Lung microvascular endothelial cell (primary cell): ENCODE data around the gene MTMR12. TPM values are rescaled to one million over a fixed set of nuclear protein-coding genes. Genes with fewer than 3 reads are reported as not detected.
"Not testable (repeated sequence)": the region's sequence is repeated elsewhere in the genome, so short reads cannot be mapped to it uniquely, and the experiment has no call there.

Source experiments
- DNase-seq, 2 donors: peaks; one replicate each; pipeline versions ENCODE4 v3.0.0 to v3.0.0-alpha.2; 2010; ENCODE audit warnings: low read depth in 2 of 2
- total RNA-seq: library from RNA; depleted of rRNA; stranded (reverse); fragments of >200 nt; gene quantifications from 2 replicates; pipeline ENCODE4 v1.2.1, GENCODE V29; 2014

MTMR12 gene
- total RNA-seq, 1 donor from 2014 or later, result 26.8 TPM

DNA sequence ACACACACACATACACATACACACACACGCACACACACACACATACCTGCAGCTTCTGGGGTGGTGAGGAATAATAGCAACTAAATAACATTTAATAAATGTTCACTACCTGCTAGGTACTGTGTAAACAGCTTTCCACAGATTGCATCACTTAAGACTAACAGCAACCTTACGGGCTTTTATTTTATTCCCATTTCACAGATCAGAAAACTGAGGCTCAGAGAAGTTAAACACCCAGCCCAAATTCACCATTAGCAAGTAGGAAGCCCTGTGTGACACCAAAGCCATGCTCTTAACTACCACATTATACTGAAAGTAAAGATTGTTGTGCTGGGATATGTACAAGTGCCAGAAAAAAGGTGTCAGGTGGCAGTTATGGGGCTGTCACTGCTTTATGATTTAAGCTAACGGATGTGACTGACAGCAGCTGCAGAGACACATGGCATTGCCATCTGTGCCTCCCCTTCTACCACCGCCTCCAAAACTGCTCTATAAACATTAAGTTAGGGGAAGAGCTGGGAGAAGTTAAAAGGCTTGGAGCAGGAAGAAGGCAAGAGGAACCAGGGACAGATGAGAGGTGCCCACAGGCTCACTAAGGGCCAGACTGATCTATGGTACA is 13.6 kb downstream of the MTMR12 start:
- DNase-seq, result no peak

DNA sequence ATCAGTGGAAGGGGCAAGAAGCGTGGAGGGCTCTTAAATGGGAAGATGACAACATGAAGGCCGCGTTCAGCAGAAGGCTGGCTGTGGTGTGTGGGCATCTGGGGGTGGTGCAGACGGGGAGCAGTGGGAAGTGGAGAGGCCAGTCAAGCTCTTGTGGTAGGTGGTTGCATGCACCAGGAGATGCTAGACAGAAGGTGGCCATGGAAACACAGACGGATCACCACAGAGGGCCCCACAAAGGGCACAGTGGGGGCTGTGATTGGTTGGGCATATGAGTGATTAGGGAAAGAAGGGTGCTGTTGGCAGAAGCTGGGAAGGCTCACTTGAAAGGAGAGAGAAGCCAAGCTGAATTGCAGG is 14.7 kb downstream of the MTMR12 start:
- DNase-seq, result no peak

DNA sequence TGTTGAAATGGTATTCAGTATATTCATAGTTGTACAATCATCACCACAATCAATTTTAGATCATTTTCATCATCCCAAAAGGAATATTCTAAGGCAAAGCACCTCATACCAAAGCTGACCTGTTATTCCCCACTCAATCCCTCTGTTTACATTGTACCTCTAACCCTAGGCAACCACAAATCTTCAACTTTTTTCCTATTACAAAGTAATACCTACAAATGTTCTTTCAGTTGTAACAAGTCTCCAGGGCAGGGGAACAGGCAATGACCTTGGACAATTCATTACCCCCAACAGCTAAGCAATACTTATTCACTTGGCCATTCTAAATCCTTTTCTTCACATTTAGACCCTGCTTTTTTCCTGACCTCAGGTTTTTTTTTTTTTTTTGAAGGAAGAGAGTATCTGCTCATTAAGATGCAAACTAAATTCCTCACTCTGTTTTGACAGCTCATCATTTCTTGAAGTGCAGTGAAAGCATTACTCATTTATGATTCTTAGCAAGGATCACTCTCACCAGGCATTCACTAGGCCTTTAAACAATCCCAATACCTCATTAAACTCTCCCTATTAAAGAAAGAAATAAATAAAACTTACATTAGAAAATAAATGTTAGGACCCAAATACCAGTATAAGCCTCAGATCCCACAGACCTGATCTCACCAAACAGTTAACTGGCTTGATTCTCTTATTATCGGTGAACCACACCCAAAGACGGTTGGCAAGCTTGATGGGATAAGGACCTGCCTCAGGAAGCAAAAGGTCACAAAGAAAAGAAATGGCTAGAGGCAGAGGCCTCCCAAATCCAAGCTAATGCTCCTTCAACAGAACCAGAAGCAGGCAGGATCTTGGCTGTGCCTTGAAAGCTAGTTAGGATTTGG is 15.3 kb downstream of the MTMR12 start:
- DNase-seq, result peak in 1 of 2 donors; percentile 37

DNA sequence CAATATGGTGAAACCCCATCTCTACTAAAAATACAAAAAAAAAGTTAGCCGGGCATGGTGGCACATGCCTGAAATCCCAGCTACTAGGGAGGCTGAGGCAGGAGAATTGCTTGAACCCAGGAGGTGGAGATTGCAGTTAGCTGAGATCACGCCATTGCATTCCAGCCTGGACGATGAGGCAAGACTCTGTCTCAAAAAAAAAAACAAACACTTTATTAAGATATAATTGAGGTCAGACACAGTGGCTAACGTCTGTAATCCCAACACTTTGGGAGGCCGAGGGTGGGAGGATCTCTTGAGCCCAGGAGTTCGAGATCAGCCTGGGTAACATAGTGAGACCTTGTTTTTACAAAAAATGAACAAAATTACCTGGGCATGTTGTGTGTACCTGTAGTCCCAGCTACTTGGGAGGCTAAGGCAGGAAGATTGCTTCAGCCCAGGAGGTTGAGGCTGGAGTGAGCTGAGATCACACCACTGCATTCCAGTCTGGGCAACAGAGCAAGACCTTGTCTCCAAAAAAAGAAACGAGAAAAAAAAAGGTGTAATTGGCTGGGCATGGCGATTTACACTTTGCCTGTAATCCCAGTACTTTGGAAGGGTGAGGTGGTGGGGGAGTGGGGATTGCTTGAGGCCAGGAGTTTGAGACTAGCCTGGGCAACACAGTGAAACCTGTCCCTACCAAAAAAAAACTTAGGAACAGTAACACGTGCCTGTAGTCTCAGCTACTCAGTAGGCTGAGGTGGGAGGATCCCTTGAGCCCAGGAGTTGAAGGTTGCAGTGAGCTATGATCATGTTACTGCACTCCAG is 16.6 kb downstream of the MTMR12 start:
- not testable (repeated sequence) for DNase-seq

- no peak for DNase-seq
Measured at GRCh38 chr5:32291591-32291990, 21.1 kb downstream of the MTMR12 start.

GRCh38 chr5:32290922-32291321 is 21.8 kb downstream of the MTMR12 start:
- DNase-seq, result no peak

GRCh38 chr5:32290501-32290900 is 22.2 kb downstream of the MTMR12 start:
- not testable (repeated sequence) for DNase-seq

- DNase-seq, result not testable (repeated sequence)
Measured at GRCh38 chr5:32289986-32290385, 22.8 kb downstream of the MTMR12 start.

GRCh38 chr5:32288135-32288534 is 24.6 kb downstream of the MTMR12 start:
- DNase-seq, result not testable (repeated sequence)

- DNase-seq, result not testable (repeated sequence)
Measured at GRCh38 chr5:32287525-32287924, 25.2 kb downstream of the MTMR12 start.

GRCh38 chr5:32285510-32286138 is 27.1 kb downstream of the MTMR12 start:
- DNase-seq, result no peak

DNA sequence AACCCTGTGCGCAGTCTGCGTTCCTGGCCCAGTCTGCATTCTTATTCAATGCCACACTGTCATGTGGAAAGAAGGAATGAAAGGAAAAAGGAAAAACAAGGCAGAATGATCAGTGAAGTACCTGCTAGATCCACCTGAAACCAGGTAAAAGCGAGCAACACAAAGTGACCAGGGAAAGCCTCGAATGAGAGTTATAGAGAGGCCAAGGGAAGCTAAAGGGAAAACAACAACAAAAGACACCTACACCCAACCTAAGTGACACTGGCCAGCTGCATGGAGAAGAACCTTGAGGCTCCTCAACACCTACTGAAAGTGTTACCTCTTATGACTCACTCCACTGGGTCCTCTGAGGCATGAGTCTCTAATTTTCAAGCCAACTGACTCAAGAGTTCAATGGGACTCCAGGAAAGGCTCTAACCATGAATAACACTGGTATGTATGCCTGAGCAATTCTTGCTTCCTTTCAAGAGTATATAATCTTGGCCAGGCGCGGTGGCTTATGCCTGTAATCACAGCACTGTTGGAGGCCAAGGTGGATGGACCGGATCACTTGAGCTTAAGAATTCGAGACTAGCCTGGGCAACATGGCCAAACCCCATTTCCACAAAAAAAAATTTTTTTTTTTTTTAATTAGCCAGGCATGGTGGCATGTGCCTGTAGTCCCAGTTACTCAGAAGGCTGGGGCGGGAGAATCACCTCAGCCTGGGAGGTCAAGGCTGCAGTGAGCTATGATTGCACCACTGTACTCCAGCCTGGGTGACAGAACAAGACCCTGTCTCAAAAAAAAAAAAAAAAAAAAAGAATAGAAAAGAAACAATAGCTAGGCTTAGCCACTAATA is 29.0 kb downstream of the MTMR12 start:
- peak in 1 of 2 donors; percentile 86 for DNase-seq

GRCh38 chr5:32283061-32283460 is 29.7 kb downstream of the MTMR12 start:
- no peak for DNase-seq

DNA sequence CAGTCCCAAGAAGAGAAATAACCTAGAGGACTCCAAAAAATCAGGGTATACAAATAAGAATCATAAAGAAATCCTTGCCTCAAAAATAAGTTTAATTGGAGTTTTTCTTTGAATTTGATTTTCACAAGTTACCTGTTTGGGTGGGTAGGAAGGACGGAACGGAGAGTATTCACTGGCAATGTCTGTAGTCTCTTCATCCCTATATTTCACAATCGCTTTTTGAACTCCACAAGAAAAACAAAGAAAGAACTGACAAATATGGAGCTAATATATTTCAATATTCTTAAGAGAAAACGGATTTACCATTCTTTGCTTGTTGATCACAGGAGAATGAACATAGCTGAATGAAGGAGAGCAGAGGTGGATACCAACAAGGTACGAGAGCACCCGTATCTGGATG is 30.1 kb downstream of the MTMR12 start:
- DNase-seq, result no peak

DNA sequence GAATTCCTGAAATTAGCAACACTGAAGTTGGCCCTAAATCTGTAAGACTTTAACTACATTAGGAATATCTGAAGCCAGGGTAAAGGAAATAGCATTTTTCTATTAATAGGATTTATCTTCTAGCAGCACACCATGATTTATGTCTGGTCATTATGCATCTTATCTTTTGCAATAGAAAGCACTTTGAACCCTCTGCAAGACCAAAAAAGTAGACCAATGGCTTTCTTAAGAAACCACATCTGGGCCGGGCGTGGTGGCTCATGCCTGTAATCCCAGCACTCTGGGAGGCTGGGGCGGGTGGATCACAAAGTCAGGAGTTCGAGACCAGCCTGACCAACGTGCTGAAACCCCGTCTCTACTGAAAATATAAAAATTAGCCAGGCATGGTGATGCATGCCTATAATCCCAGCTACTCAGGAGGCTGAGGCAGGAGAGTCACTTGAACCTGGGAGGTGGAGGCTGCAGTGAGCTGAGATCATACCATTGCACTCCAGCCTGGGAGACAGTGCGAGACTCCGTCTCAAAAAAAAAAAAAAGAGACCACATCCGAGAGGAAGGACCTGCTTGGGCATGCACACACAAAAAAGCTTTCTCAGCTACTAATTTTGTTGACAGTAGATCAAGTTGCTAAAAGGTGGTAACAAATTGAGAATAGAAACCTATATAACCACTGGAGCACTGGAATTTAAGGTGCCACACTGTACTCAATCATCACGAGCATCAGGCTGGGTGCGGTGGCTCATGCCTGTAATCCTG is 31.2 kb downstream of the MTMR12 start:
- not testable (repeated sequence) for DNase-seq

DNA sequence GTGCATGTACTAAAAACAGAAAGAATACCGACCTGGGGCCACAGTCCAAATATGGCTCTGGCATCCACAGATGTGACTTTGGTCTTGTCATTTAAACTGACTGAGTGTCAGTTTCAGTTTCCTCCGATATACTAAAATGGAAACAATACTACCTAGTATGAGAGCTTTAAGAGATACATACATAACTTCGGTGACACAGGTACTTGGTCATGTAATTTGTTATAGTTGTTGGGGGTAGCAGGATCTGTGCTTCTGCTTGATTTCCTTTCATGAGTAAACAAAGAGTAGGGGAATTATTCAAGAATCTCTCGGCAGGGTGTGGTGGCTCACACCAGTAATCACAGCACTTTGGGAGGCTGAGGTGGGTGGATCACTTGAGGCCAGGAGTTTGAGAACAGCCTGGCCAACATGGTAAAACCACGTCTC is 32.1 kb downstream of the MTMR12 start:
- no peak for DNase-seq

DNA sequence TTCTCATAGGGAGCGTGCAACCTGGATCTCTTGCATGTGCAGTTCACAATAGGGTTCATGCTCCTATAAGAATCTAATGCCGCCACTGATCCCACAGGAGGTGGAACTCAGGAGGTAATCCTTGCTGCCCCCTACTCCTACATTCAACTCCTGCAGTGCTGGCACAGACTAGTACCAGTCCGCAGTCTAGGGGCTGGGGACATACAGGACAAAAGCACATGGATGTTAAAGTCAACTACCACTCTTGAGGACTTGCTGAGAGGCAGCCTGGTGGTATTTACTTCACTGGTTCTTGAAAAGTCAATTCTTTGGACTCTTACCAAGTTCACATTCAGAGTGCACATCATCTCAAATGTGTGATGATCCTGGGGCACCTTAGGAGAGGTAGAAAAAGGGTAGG is 33.0 kb downstream of the MTMR12 start:
- no peak for DNase-seq

- no peak for DNase-seq
Measured at GRCh38 chr5:32279223-32279622, 33.5 kb downstream of the MTMR12 start.

GRCh38 chr5:32278406-32278805 is 34.3 kb downstream of the MTMR12 start:
- peak in 1 of 2 donors; percentile 51 for DNase-seq

GRCh38 chr5:32277798-32278197 is 34.9 kb downstream of the MTMR12 start:
- no peak for DNase-seq
